ENCODE data around the gene EEF1AKMT4.
A peak's percentile ranks its signal among the peaks of the same experiment; 100 is the strongest.

DNA sequence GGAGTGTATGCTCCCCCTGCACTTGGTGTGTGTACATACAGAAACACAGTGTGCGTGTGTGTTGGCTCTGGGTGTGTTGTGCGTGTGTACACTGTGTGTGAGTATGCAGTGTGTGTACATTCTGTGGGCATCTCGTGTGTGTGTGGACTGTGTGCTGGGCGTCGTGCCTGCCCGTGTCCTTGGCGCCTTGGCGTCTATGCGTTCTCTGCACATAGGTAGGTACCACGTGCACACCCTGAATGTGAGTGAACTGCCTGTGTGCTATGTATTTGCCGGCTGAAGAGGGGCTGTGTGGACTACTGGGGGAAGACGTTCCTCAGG, 25.9 kb downstream of the EEF1AKMT4 start:
- TF ChIP-seq CTCF (IDR thresholded peaks at IDR 0.05; ENCODE audit: control extremely low read depth in 1 of 3, insufficient read depth in 1 of 3, low read depth in 1 of 3, low read length in 3 of 3) (no peak), TBP (IDR thresholded peaks at IDR 0.05; ENCODE audit: low read depth, low read length) (no peak), EZH2 (IDR thresholded peaks at IDR 0.05; ENCODE audit: low read depth, low read length, severe bottlenecking) (no peak), POLR2AphosphoS5 (IDR thresholded peaks at IDR 0.05; ENCODE audit: low read depth, low read length) (no peak), POLR2A (IDR thresholded peaks at IDR 0.05; ENCODE audit: control extremely low read depth in 1 of 2, low read depth in 2 of 2, low read length in 2 of 2) (no peak), EGR1 (IDR thresholded peaks at IDR 0.05; ENCODE audit: borderline replicate concordance, low read depth, low read length) (no peak), SUZ12 (IDR thresholded peaks at IDR 0.05; ENCODE audit: low read length) (peak; percentile 38; the same call in 1 of the 2 replicates), CHD1 (IDR thresholded peaks at IDR 0.05; ENCODE audit: low read depth, low read length) (no peak), CBX5 (IDR thresholded peaks at IDR 0.05; ENCODE audit: low read depth, low read length) (no peak), SRF (IDR thresholded peaks at IDR 0.05; ENCODE audit: low read depth, low read length) (no peak), ASH2L (IDR thresholded peaks at IDR 0.05; ENCODE audit: low read length) (no peak), BCL11A (IDR thresholded peaks at IDR 0.05; ENCODE audit: low read depth in 2 of 2, low read length in 2 of 2) (no peak), NANOG (IDR thresholded peaks at IDR 0.05; ENCODE audit: insufficient read depth, low read depth, low read length, poor library complexity, severe bottlenecking) (no peak)
- TF ChIP-seq, protein P1, sequence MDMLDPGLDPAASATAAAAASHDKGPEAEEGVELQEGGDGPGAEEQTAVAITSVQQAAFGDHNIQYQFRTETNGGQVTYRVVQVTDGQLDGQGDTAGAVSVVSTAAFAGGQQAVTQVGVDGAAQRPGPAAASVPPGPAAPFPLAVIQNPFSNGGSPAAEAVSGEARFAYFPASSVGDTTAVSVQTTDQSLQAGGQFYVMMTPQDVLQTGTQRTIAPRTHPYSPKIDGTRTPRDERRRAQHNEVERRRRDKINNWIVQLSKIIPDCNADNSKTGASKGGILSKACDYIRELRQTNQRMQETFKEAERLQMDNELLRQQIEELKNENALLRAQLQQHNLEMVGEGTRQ (IDR thresholded peaks at IDR 0.05; ENCODE audit: low read length), result no peak

Measured in H1 (cell line).